ENCODE measurements around the gene SSH3. TPM values are rescaled to one million over a fixed set of nuclear protein-coding genes. Genes with fewer than 3 reads are reported as not detected.
"Not testable (repeated sequence)": the region's sequence is repeated elsewhere in the genome, so short reads cannot be mapped to it uniquely, and the experiment has no call there.

The SSH3 gene
- total RNA-seq (2014; rRNA removed; shearing (Covaris generic); ENCODE audit: low replicate concordance), result 16.3 and 50.6 TPM in 2 replicates

DNA sequence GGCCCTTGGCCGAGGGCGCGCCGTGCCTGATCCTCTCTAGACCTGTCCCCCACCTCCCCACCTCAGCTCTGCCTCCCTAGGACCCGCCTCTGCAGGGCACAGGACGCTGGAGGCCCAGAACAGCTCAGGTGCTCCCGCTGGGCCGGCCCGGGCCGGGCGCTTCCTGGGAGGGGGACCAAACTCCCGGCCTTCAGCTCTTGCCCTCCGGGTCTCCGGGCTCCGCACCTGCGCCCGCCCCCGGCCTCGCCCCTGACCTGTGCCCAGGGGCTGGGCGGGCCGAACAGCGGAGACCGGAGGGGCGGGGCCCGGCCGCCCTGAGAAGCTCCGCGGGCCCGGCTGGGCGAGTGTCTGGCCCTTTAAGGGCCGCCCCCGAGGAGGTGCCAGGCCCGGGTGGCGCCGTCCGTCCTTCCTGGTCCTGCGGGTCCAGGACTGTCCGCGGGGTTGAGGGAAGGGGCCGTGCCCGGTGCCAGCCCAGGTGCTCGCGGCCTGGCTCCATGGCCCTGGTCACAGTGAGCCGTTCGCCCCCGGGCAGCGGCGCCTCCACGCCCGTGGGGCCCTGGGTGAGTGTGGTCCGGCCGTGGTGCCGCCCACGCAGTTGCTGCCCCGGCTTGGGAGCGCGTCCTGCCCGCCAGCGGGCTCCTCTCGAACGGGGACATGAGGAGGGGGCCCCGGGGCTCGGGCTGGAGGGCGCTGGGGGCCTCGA lies at the start of gene SSH3:
SSH3 (plus strand) TSS at position 399 of the 703 bp plus-strand sequence; CDS start at position 495, 96 bp downstream.
- peak; percentile 79 for DNase-seq (ENCODE audit: low read depth)
- in situ Hi-C loops (cut with HindIII; ENCODE audit: low pct_unique_long_range_greater_than_20kb, low sequenced_read_pairs), result no loop called here

GRCh38 chr11:67253872-67254624 lies 49.3 kb upstream of the SSH3 start:
- peak; percentile 35 for DNase-seq (ENCODE audit: low read depth)
- in situ Hi-C loops (cut with HindIII; ENCODE audit: low pct_unique_long_range_greater_than_20kb, low sequenced_read_pairs), result no loop called here

- in situ Hi-C loops (cut with HindIII; ENCODE audit: low pct_unique_long_range_greater_than_20kb, low sequenced_read_pairs), result no loop called here
- DNase-seq (ENCODE audit: low read depth), result no peak
These were observed 48.5 kb upstream of the SSH3 start for GRCh38 chr11:67254798-67255197.

DNA sequence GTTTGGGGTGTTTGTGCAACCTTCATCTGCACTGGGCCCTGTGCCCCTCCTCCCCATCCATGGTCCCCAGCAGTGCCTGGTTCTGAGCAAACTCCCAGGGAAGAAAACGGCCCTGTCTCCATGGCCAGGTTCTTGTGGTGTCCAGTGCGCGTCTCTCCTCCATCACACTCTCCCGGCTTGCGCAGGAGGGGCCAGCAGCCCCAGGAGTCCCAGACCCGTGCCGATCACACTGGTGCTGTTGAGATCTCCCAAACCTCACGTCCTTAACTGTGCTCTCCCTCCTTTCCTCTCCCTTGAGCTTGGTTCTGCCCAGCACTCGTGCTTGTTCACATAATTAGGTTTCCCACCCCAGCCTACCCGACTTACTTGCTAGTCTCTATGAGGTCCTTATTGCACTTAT lies 48.0 kb upstream of the SSH3 start:
- in situ Hi-C loops (cut with HindIII; ENCODE audit: low pct_unique_long_range_greater_than_20kb, low sequenced_read_pairs), result no loop called here
- DNase-seq (ENCODE audit: low read depth), result no peak

- DNase-seq (ENCODE audit: low read depth), result no peak
- in situ Hi-C loops (cut with HindIII; ENCODE audit: low pct_unique_long_range_greater_than_20kb, low sequenced_read_pairs), result no loop called here
These were observed 47.5 kb upstream of the SSH3 start for GRCh38 chr11:67255864-67256263.

- DNase-seq (ENCODE audit: low read depth), result no peak
- in situ Hi-C loops (cut with HindIII; ENCODE audit: low pct_unique_long_range_greater_than_20kb, low sequenced_read_pairs), result no loop called here
These were observed 46.7 kb upstream of the SSH3 start for GRCh38 chr11:67256477-67257135.

GRCh38 chr11:67260406-67260805 lies 42.9 kb upstream of the SSH3 start:
- no peak for DNase-seq (ENCODE audit: low read depth)
- in situ Hi-C loops (cut with HindIII; ENCODE audit: low pct_unique_long_range_greater_than_20kb, low sequenced_read_pairs), result no loop called here

- DNase-seq (ENCODE audit: low read depth); in situ Hi-C loops (cut with HindIII; ENCODE audit: low pct_unique_long_range_greater_than_20kb, low sequenced_read_pairs): not testable (repeated sequence)
These were observed 42.3 kb upstream of the SSH3 start for GRCh38 chr11:67260885-67261639.

DNA sequence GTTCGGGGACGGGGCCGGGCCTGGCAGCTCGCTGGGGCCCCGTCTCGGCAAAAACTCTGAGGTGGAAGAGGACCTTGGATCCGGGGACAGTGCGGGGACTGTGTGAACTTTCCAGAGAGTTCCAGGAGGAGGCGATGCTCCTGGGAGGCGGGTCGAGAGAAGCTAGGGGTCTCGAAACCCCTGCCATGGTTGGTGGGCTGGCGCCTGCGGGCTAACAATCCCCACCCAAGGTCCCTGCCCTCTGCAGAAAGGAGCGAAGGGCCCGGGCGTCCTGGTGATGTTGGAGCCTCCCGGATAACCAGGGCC lies 41.7 kb upstream of the SSH3 start:
- no peak for DNase-seq (ENCODE audit: low read depth)
- in situ Hi-C loops (cut with HindIII; ENCODE audit: low pct_unique_long_range_greater_than_20kb, low sequenced_read_pairs), result no loop called here

DNA sequence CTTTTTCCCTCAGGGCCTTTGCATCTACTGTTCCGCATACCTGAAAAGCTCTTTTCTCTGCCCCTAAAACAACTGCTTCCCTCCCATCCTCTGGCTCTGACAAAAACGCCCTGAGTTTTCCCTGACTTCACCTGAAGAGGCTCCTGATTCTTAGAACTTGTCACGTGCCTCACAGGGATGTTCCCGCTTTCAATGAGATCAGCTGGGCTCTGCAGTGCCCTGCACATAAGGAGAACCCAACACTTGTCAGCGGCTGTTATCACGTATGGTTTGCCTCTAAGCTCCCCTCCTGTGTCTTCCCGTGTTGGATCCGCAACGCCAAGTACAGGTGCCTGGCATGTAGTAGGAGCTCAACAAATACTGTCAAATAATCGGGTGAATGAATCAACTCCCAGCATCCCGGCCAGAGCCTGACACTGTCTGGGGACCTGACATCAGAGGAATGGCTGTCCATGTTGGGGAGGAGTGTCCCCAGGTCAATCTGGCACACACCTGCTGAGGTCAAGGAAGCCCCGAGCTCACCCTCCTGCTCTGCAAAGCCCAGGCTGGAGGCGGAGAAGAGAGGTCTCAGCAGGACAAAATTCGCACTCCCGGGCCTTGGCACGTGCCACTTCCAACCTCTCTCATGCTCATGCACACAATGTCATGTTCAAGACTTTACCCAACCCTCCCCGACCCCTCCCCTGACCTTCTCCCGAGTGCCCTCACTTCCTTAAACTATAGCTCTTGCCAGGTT lies 41.2 kb upstream of the SSH3 start:
- in situ Hi-C loops (cut with HindIII; ENCODE audit: low pct_unique_long_range_greater_than_20kb, low sequenced_read_pairs), result no loop called here

DNA sequence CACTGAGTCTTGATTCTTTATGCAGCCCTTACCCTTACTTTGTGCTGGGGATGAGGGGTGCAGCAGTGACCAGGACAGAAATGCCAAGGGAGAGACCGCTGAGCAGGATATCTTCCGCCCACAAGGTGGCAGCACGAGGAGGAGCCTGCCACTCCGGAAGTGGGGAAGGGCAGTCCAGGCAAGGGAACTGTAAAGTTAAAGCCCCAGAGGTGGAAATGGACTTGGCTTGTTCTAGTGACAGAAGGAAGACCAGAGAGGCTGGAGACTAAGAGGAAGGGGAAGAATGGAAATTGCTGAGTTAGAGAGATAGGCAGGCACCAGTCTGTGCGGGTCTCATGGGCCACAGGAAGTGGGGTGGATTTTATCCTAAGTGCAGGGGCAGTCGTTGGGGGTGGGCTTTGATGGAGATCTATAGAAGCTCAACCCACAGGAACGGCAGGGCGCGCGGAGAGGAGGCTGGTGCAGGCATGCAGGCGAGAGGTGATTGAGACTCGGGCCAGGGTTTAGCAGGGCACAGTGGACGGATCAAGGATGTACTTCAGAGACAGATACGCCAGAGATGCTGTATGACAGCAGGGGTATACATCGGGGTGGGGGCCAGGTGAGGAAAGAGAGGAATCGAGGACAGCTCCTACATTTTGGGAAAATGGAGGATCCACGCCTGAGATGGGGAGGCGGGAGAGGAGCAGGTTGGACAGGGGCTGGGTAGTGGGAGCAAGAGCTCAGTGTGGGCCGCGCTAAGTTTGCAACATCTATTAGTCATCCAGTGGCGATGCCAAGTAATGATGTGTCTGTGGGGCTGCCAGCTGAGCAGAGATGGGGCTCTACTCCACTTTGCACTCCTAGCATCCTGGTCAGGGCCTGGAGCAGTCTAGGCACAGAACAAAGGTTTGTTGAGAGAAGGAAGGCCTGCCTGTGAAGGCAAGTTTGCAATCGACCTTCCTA lies 40.3 kb upstream of the SSH3 start:
- DNase-seq (ENCODE audit: low read depth), result peak; percentile 49
- in situ Hi-C loops (cut with HindIII; ENCODE audit: low pct_unique_long_range_greater_than_20kb, low sequenced_read_pairs), result no loop called here

More for the DNA sequence above, 41.2 kb upstream of the SSH3 start:
- DNase-seq (ENCODE audit: low read depth), result no peak

DNA sequence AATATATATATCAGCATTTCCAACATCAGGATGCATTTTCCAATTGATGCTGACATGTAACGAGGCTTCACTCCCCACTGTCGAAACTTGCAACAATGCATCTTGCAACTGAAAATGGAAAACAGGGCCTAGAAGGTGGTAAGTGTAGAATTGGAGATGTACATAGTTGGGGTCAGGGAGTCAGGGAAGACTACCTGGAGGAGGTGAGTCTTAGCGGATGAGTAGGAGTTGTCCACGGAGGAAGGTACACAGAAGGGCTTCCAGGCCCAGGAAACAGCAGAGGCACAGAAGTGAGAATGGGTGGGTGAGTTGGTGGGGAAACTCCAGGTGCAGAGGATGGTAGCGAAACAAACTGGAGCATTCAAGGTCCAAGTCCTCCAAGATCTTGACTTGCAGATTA lies 39.1 kb upstream of the SSH3 start:
- in situ Hi-C loops (cut with HindIII; ENCODE audit: low pct_unique_long_range_greater_than_20kb, low sequenced_read_pairs), result no loop called here
- no peak for DNase-seq (ENCODE audit: low read depth)

GRCh38 chr11:67264877-67265632 lies 38.3 kb upstream of the SSH3 start:
- no peak for DNase-seq (ENCODE audit: low read depth)
- in situ Hi-C loops (cut with HindIII; ENCODE audit: low pct_unique_long_range_greater_than_20kb, low sequenced_read_pairs), result no loop called here

DNA sequence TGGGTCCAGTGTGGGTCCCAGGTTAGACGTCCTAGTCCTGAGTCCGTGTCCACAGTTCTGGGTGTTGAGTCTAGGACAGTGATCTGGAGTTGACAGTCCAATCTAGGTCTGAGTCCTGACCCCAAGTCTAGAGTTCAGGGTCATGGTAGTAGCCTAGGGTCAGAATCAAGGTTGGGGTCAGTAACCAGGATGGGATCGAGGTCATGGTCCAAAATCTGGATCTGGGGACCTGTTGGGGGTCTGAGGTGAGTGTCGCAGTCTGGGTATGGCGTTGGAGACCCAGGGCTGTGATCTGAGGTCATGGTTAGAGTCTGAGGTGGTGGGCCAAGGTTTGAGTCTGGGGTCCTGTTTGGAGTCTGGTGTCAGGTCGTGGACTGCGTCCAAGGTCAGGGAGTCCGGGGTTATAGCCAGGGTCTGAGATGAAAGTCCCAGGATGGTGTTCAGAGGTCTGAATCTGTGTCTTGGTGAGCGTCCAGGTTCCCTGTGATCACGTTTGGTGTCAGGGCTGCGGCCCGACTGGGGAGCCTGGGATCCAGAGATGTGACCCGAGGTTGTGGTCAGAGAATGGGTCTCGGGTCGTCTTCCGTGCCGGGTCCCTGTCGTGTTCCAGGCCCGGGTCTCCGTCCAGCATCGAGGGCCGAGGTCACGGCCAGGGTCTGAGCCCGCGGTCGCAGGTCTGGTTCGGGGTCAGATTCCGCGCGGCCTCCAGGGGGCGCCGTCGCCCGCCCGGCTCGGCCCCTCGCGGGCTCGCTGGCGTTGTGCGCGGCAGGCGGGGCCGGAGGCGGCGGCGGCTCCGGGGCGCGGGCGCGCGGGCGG lies 37.5 kb upstream of the SSH3 start:
- in situ Hi-C loops (cut with HindIII; ENCODE audit: low pct_unique_long_range_greater_than_20kb, low sequenced_read_pairs), result no loop called here
- peak; percentile 28 for DNase-seq (ENCODE audit: low read depth)

DNA sequence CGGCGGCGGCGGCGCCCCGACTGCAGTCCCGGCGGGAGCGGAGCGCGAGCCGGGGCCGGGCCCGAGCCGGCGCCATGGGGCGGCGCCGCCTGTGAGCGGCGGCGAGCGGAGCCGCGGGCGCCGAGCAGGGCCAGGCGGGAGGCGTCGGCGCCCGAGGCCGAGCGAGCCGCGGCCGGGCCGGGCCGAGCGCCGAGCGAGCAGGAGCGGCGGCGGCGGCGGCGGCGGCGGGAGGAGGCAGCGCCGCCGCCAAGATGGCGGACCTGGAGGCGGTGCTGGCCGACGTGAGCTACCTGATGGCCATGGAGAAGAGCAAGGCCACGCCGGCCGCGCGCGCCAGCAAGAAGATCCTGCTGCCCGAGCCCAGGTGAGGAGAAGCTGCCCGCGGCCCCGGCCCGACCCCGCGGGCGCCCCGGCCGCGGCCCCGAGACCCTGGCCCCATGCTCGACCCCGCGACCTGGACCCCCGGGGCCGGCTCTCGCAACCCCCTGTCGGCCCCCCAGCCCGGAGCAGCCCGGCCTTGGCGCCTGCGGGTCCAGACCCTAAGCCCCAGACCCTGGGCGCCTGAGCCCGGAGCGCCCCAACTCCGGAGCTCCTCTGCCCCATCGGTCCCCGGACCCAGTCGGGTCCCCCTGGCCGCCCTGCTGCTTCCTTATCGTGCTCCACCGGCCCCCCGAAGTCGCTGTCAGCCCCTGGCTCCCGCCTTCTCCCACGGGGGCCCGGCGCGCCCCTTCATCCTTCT lies 36.7 kb upstream of the SSH3 start, which contains the start of gene GRK2:
GRK2 (plus strand) TSS at position 25 of the 739 bp plus-strand sequence; CDS start at position 252, 227 bp downstream.
- in situ Hi-C loops (cut with HindIII; ENCODE audit: low pct_unique_long_range_greater_than_20kb, low sequenced_read_pairs), result no loop called here

More for the DNA sequence above, 36.7 kb upstream of the SSH3 start, which contains the start of gene GRK2:
- DNase-seq (ENCODE audit: low read depth), result no peak

Measured in Caki2 (cell line).